ENCODE measurements around the gene KRTAP9-1. TPM values are rescaled to one million over a fixed set of nuclear protein-coding genes. Genes with fewer than 3 reads are reported as not detected.
"Not testable (repeated sequence)": the region's sequence is repeated elsewhere in the genome, so short reads cannot be mapped to it uniquely, and the experiment has no call there.

The KRTAP9-1 gene
- total RNA-seq, 2 experiments from 2014 or later: not detected

DNA sequence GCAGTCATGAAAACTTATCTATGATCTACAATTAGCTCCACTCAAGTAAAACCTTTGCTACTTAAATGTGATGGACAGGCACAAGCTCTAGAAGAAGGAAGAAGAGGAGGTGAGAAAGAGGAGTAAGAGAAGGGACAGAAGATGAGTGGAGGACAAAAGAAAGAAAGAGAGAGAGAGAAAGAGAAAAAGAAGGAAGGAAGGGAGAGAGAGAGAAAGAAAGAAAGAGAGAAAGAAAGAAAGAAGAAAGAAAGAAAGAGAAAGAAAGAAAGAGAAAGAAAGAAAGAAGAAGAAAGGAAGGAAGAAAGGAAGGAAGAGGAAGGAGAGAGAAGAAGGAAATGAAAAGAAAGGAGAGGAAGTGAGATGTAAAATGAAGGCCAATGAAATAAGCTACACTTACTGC is 40.4 kb downstream of the KRTAP9-1 start:
- no peak for DNase-seq
- intact Hi-C loops (cut with DNase I, micrococcal nuclease): no loop called here
- H3K4me3 Mint-ChIP-seq: no peak overlapping the region
- H3K36me3 Mint-ChIP-seq (ENCODE audit: low read depth): no peaks in the 10 kb centered on the region
- ChIA-PET POLR2A (interaction anchor here (0.6 kb wide), 1 partner anchor 93 kb away, joined by 4 read pairs; no protein-coding TSS in a partner anchor), CTCF (no interaction called here)
- peaks cover 4% of the 10 kb centered on the region for H3K27me3 Mint-ChIP-seq
- H3K27ac Mint-ChIP-seq: no peak overlapping the region
- no peak for ATAC-seq
- H3K4me1 Mint-ChIP-seq: no peaks in the 10 kb centered on the region
- no peaks in the 10 kb centered on the region for H3K9me3 Mint-ChIP-seq (ENCODE audit: low read depth)

DNA sequence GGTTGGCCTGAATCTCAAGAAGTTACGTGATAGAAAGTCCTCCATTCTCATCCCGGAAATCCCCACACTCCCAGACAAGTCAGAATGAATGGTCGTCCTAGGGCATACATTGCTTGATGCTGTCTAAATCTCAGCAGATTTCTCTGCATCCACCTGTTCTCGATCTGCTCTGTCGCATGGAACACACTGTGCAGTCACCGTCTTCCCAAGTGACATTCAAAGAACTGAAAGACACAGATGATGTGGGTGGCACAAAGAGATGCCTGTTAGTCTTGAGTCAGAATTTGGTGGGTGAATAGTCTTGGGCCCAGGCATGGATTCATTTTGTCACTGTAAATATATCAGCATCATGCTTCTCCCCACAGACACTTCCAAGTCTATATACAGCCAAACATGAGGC is 42.0 kb downstream of the KRTAP9-1 start:
- no peak for ATAC-seq
- H3K36me3 Mint-ChIP-seq (ENCODE audit: low read depth): no peaks in the 10 kb centered on the region
- no peak for DNase-seq
- POLR2A ChIA-PET: no interaction called here
- intact Hi-C loops (cut with DNase I, micrococcal nuclease): no loop called here
- H3K27me3 Mint-ChIP-seq: peaks cover 4% of the 10 kb centered on the region
- H3K27ac Mint-ChIP-seq: no peak overlapping the region
- H3K4me1 Mint-ChIP-seq: no peaks in the 10 kb centered on the region
- CTCF ChIA-PET: no interaction called here
- H3K4me3 Mint-ChIP-seq: no peak overlapping the region
- H3K9me3 Mint-ChIP-seq (ENCODE audit: low read depth): no peaks in the 10 kb centered on the region

DNA sequence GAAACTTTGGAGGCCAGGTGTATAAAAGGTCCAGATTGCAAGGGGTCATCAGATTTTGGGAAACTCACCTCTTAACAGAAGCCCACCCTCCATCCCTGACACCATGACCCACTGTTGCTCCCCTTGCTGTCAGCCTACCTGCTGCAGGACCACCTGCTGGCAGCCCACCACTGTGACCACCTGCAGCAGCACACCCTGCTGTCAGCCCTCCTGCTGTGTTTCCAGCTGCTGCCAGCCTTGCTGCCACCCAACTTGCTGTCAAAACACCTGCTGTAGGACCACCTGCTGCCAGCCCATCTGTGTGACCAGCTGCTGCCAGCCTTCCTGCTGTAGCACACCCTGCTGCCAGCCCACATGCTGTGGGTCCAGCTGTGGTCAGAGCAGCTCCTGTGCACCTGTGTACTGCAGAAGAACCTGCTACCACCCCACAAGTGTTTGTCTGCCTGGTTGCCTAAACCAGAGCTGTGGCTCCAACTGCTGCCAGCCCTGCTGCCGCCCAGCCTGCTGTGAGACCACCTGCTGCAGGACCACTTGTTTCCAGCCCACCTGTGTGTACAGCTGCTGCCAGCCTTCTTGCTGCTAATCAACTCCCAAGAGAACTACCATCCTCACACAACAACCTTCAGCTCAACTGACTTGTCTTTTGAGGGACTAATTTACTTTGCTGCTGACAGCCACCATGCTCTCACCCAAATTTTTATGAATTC is 42.9 kb downstream of the KRTAP9-1 start, which contains the start of gene KRTAP9-3:
KRTAP9-3 (plus strand) TSS at position 51 of the 707 bp plus-strand sequence; CDS start at position 104, 53 bp downstream.
- intact Hi-C loops (cut with DNase I, micrococcal nuclease); H3K4me1 Mint-ChIP-seq; ATAC-seq; H3K4me3 Mint-ChIP-seq; POLR2A ChIA-PET; CTCF ChIA-PET; H3K9me3 Mint-ChIP-seq (ENCODE audit: low read depth); H3K27me3 Mint-ChIP-seq; DNase-seq; H3K36me3 Mint-ChIP-seq (ENCODE audit: low read depth): not testable (repeated sequence)
- H3K27ac Mint-ChIP-seq: peak within 1 kb of the TSS; percentile 18

DNA sequence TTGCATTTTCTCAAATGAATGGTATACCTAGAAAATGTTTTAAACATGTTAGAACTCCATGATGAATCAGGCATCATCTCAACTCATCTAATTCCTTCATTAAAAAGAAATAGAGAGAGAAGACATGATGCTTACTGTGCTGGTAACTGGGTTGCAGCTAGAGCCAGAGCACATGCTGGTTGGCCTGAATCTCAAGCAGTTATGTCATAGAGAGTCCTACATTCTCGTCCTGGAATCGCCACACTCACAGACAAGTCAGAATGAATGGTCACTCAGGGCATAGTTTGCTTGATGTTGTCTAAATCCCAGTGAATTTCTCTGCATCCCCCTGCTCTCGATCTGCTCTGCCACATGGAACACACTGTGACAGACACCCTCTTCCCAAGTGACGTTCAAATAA is 47.4 kb downstream of the KRTAP9-1 start:
- DNase-seq; H3K27me3 Mint-ChIP-seq; CTCF ChIA-PET; H3K27ac Mint-ChIP-seq; H3K36me3 Mint-ChIP-seq (ENCODE audit: low read depth); H3K4me1 Mint-ChIP-seq; POLR2A ChIA-PET; H3K4me3 Mint-ChIP-seq; H3K9me3 Mint-ChIP-seq (ENCODE audit: low read depth); ATAC-seq; intact Hi-C loops (cut with DNase I, micrococcal nuclease): not testable (repeated sequence)

DNA sequence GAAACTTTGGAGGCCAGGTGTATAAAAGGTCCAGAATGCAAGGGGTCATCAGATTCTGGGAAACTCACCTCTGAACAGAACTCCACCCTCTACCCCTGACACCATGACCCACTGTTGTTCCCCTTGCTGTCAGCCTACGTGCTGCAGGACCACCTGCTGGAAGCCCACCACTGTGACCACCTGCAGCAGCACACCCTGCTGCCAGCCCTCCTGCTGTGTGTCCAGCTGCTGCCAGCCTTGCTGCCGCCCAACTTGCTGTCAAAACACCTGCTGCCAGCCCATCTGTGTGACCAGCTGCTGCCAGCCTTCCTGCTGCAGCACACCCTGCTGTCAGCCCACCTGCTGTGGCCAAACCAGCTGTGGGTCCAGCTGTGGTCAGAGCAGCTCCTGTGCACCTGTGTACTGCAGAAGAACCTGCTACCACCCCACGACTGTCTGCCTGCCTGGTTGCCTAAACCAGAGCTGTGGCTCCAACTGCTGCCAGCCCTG is 48.3 kb downstream of the KRTAP9-1 start, which contains the start of gene KRTAP9-8:
KRTAP9-8 (plus strand) TSS at position 51 of the 489 bp plus-strand sequence; CDS start at position 104, 53 bp downstream.
- POLR2A ChIA-PET; ATAC-seq; DNase-seq; H3K36me3 Mint-ChIP-seq (ENCODE audit: low read depth); H3K27me3 Mint-ChIP-seq; H3K9me3 Mint-ChIP-seq (ENCODE audit: low read depth); H3K4me3 Mint-ChIP-seq; CTCF ChIA-PET; intact Hi-C loops (cut with DNase I, micrococcal nuclease); H3K27ac Mint-ChIP-seq; H3K4me1 Mint-ChIP-seq: not testable (repeated sequence)

Other genes starting within 250 kb of the KRTAP9-1 start
- gene KRT39, start 222.9 kb upstream of the KRTAP9-1 start, total RNA-seq: not detected
- gene KRT40, start 205.6 kb upstream of the KRTAP9-1 start, total RNA-seq: not detected
- not detected for gene KRTAP3-3, start 195.7 kb upstream of the KRTAP9-1 start, total RNA-seq
- not detected for gene KRTAP3-2, start 190.0 kb upstream of the KRTAP9-1 start, total RNA-seq
- gene KRTAP3-1, start 180.8 kb upstream of the KRTAP9-1 start, total RNA-seq: not detected
- gene KRTAP1-5, start 162.7 kb upstream of the KRTAP9-1 start, total RNA-seq: not detected
- not detected for gene KRTAP1-4, start 159.7 kb upstream of the KRTAP9-1 start, total RNA-seq
- not detected for gene KRTAP1-3, start 155.0 kb upstream of the KRTAP9-1 start, total RNA-seq
- not detected for gene KRTAP1-1, start 148.4 kb upstream of the KRTAP9-1 start, total RNA-seq
- not detected for gene KRTAP2-1, start 142.6 kb upstream of the KRTAP9-1 start, total RNA-seq
- not detected for gene KRTAP2-2, start 134.7 kb upstream of the KRTAP9-1 start, total RNA-seq
- not detected for gene KRTAP2-3, start 129.8 kb upstream of the KRTAP9-1 start, total RNA-seq
- gene KRTAP2-4, start 124.0 kb upstream of the KRTAP9-1 start, total RNA-seq: not detected
- gene KRTAP4-7, start 105.7 kb upstream of the KRTAP9-1 start, total RNA-seq: not detected
- not detected for gene KRTAP4-8, start 91.7 kb upstream of the KRTAP9-1 start, total RNA-seq
- not detected for gene KRTAP4-16, start 87.7 kb upstream of the KRTAP9-1 start, total RNA-seq
- gene KRTAP4-9, start 84.5 kb upstream of the KRTAP9-1 start, total RNA-seq: not detected
- gene KRTAP4-11, start 71.5 kb upstream of the KRTAP9-1 start, total RNA-seq: not detected
- gene KRTAP4-12, start 65.7 kb upstream of the KRTAP9-1 start, total RNA-seq: not detected
- gene KRTAP4-6, start 49.3 kb upstream of the KRTAP9-1 start, total RNA-seq: not detected
- not detected for gene KRTAP4-5, start 40.1 kb upstream of the KRTAP9-1 start, total RNA-seq
- not detected for gene KRTAP4-4, start 29.1 kb upstream of the KRTAP9-1 start, total RNA-seq
- gene KRTAP4-3, start 21.7 kb upstream of the KRTAP9-1 start, total RNA-seq: not detected
- gene KRTAP4-2, start 11.7 kb upstream of the KRTAP9-1 start, total RNA-seq: not detected
- gene KRTAP4-1, start 5.0 kb upstream of the KRTAP9-1 start, total RNA-seq: not detected
- gene KRTAP9-2, start 36.8 kb downstream of the KRTAP9-1 start, total RNA-seq: not detected
- gene KRTAP9-3, start 42.6 kb downstream of the KRTAP9-1 start, total RNA-seq: not detected
- gene KRTAP9-8, start 48.1 kb downstream of the KRTAP9-1 start, total RNA-seq: not detected
- not detected for gene KRTAP9-4, start 59.8 kb downstream of the KRTAP9-1 start, total RNA-seq
- not detected for gene KRTAP9-9, start 65.5 kb downstream of the KRTAP9-1 start, total RNA-seq
- not detected for gene KRTAP9-6, start 75.5 kb downstream of the KRTAP9-1 start, total RNA-seq
- not detected for gene KRTAP9-7, start 85.8 kb downstream of the KRTAP9-1 start, total RNA-seq
- gene KRTAP29-1, start 113.0 kb downstream of the KRTAP9-1 start, total RNA-seq: not detected
- gene KRTAP16-1, start 119.4 kb downstream of the KRTAP9-1 start, total RNA-seq: not detected
- gene KRTAP17-1, start 125.8 kb downstream of the KRTAP9-1 start, total RNA-seq: not detected
- gene KRT33A, start 160.9 kb downstream of the KRTAP9-1 start, total RNA-seq: not detected
- gene KRT33B, start 179.9 kb downstream of the KRTAP9-1 start, total RNA-seq: not detected
- gene KRT34, start 192.4 kb downstream of the KRTAP9-1 start, total RNA-seq: not detected
- gene KRT31, start 207.7 kb downstream of the KRTAP9-1 start, total RNA-seq: not detected
- gene KRT37, start 234.7 kb downstream of the KRTAP9-1 start, total RNA-seq: not detected

Measured in activated CD4-positive, alpha-beta T cell treated with anti-CD3 and anti-CD28 coated beads for 36 hours (primary cell).